ENCODE measurements around the gene KCNIP4. TPM values are rescaled to one million over a fixed set of nuclear protein-coding genes. Genes with fewer than 3 reads are reported as not detected.
A peak's percentile ranks its signal among the peaks of the same experiment; 100 is the strongest.
"Not testable (repeated sequence)": the region's sequence is repeated elsewhere in the genome, so short reads cannot be mapped to it uniquely, and the experiment has no call there.

The KCNIP4 gene
- total RNA-seq, 1 donor from 2014 or later = 8.7 TPM

DNA sequence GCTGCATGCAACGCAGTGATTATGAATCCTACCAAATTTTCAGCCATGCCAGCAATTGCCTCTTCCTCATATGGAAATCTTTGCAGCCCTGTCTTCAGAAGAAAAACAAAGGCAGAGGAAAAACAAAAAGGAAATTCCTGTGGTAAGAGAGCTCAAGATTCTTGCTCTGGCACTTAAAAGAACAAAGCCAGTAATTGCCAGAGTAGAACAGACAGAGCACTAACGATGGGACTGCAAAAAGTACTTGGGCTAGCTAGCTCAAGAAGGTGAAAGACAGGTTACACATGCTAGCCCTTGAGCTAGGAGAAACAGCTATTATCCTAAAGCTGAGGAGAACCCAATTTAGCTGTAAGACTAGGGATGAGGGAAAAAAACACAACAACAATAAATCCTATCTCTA lies 582.3 kb downstream of the KCNIP4 start:
- DNase-seq (ENCODE audit: low read depth) = peak; percentile 38

DNA sequence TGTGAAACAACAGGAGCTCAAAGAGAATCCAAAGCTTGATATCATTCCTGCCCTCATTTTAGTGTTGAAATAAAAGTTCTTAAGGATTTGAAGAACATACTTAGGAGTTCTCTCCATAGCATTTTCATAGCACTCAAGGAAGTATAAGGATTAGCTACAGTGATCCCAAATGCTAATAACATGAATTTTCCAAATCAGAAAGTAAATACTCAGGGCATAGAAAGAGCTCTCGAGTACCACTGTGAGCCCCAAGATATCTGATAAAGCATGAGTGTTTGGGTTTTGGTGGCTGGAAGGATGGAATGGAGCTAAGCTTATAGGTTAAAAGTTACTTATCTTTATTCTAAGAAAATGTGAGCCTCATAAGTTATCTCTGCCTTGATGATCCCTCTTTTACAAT lies 584.9 kb downstream of the KCNIP4 start:
- no peak for DNase-seq (ENCODE audit: low read depth)

DNA sequence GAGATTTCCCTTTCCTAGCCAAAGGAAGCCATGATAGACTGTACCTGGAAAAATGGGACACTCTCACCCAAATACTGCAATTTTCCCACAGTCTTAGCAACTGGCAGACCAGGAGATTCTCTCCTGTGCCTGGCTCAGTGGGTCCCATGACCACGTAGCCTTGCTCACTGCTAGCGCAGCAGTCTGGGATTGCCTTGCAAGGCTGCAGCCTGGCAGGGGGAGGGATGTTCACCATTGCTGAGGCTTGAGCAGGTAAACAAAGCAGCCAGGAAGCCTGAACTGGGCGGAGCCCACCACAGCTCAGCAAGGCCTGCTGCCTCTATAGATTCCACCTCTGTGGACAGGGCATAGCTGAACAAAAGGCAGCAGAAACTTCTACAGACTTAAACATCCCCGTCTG lies 596.2 kb downstream of the KCNIP4 start:
- DNase-seq (ENCODE audit: low read depth) = not testable (repeated sequence)

DNA sequence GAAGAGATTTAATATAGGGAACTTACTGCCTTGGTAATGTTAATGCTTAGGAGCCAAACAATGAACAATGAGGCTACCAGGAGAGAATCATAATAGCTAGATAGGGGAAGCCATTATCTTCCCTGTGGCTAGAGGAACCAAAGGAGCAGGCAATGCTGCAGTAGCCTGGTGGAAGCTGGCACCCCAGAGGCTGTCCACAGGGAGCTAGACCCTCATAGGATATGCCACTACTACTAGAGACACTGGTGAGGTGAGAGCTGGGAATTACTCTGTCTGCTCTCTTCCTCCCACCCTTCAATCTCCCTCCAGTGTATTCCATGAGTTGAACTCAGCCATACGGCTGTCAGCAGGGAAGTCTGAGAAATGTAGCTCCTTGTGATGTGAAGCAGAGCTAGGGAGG lies 601.4 kb downstream of the KCNIP4 start:
- DNase-seq (ENCODE audit: low read depth) = no peak

DNA sequence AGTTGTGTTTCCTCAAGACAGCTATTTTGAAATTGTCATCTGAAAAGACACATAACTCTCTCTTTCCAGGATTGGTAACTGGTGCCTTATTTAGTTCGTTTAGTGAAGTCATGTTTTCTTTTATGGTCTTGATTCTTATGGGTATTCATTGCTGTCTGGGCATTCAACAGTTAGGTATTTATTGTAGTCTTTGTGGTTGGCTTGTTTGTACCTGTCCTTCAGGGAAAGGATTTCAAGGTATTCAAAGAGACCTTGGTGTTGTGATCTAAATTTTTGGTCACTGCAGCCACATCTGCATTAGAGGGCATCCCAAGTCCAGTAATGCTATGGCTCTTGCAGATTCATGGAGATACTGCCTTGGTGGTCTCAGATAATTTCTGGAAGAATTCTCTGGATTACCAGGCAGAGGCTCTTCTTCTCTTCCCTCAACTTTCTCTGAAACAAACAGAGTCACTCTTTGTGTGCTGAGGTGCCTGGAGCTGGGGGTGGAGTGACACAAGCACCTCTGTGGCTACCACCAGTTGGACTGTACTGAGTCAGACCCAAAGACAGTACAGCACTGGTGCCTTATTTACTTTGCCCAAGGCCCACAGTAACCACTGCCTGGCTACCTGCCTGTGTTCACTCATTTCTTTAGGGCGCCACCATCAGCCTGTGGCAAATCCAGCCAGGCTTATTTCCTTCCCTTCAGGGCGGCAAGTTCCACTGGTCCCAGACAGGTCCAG lies 620.4 kb downstream of the KCNIP4 start:
- no peak for DNase-seq (ENCODE audit: low read depth)

DNA sequence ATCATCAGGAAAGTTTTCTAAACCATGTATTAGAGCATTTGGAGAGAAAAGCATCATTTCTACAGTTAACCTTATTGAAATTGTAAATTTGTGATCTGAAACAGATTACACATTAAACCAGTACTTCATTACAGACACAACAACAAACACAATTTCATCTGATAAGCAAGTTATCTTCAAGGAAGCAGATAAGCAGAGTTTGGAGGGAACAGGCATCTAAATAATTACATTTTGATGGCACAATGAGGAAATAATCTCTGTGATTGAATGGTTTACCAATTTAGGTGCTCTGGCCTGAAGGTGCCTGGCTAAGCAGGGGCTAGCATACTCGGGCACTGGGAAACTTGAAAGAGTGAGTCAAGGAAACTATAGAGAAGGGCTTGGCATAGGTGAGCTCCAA lies 628.5 kb downstream of the KCNIP4 start:
- DNase-seq (ENCODE audit: low read depth) = no peak

DNA sequence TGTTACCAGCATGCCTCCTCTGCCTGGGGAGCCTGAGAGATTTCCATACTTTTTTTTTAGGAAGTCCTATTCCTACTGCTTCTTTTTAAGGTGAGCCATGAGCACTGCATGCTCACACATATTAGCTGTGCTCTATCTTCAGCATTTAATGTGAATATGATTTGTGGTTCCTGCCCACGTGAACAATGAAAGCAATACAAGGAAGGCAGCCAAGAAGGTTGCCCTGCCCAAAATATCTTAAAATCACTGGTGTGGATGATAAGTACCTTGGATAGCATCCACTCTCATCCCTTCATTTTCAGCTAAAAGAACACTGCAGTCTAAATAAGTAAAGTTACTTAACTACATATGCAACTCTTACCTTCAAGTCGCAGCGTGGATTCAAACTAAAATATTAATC lies 640.9 kb downstream of the KCNIP4 start:
- peak; percentile 9 for DNase-seq (ENCODE audit: low read depth)

DNA sequence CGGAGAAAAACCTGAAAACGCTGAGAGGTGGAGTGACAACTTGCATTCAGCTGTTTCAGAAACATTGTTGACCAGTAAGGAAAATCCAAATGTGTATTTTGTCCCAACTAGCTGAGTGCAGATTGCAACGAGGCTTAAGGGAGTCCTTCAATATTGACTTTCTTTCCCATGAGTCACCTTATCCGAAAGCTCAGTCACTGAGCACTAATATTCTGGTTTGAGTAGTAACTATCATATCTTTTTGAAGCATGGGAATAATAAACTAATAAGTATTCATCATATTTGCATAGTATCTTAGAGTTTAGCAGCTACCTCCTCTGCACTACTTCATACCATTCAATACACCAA lies 644.1 kb downstream of the KCNIP4 start:
- DNase-seq (ENCODE audit: low read depth) = peak; percentile 18

DNA sequence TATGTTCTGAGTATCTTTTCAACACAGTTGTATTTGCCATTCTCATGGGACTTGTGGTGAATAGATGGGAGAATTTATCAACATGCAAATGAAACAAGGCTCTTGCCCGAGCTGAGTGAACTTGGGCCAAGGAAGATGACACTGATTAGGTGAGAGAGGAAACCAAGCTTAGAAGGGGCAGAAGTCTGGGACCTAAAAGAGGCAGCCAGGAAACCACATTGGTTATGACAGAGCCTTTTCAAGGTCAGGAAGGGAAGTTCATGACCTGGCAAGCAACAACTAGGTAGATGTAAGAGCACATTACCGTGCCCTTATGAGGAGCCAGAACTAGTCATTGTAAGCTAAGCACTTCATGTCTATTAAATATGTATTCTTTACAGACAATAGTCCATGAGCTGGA lies 658.0 kb downstream of the KCNIP4 start:
- no peak for DNase-seq (ENCODE audit: low read depth)

DNA sequence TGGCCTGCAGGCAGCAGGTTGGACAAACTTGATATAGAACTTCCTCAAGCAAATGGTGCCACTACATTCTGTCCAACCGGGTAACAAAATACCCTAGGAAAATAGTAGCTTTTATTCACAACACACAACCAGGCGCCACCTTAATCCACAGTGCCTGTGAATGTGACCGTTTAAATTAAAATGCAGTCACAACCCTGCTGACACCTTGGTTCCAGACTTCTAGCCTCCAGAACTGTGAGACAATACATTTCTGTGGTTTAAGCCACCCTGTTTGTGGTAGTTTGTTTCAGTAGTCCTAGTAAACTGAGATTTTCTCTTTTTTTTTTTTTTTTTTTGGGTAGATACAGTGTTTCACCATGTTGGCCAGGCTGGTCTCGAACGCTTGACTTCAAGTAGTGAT lies 672.5 kb downstream of the KCNIP4 start:
- no peak for DNase-seq (ENCODE audit: low read depth)

DNA sequence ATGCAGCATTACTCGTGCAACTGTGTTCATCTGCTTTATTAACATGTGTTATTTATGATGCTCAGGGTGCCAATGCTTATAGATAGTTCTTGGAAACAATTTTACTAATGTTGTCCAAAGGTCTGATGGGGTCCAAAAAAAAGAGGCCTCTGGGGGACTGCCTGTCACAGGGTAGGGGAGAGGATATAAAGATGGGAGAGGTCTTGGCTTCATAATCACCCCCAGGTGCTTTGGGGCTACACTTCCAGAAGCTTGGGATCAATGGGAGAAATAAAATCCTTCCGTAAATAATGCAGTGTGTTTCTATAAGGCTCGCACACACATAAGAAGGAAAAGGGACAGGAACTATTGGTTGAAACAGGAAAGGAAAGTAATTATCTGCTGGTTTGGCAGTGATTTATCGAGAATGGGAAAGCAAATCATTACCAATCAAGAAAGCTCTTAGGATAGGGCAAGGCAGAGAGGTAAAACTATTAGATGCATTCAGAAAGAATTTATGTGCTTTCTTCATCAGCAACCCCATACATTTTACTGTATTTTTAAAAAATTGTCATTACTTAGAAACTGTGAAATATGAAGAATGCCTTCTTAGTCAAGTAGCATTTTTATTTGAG lies 677.0 kb downstream of the KCNIP4 start:
- DNase-seq (ENCODE audit: low read depth) = no peak

DNA sequence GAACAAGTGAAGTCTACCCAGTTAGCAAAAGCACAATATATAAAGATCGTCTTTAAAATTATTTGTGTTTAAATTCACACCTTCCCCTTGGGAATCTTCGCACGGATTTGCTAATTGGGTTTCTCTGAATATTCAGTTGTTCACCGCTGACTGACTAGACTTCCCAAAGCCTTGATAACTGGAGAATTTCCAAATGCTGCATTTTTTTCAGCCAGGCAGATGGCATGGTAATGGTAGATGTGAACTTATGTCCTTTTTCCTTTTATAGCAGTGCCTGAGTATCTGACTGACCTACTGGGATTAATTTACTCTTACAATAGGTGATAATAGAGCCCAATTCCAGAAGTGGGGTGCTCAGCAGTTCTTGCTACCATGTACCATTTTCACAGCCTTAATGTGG lies 700.2 kb downstream of the KCNIP4 start:
- no peak for DNase-seq (ENCODE audit: low read depth)

DNA sequence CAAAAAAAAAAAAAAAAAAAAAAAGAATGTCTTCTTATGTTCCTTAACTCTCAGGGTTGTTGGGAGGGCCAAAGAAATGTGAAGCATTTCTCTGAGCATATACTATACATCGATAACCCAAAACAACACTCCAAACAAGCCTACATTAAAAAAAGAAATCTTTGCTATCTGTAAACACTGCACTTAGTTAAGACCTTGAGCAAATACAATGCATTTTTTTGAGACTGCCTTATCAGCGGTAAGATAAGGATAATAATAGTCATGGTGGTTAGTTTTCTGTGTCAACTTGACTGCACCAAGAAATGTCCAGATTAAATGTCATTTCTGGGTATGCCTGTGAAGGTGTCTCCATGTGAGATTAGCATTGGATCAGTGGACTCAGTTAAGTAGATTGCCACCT lies 706.4 kb downstream of the KCNIP4 start:
- DNase-seq (ENCODE audit: low read depth) = no peak

DNA sequence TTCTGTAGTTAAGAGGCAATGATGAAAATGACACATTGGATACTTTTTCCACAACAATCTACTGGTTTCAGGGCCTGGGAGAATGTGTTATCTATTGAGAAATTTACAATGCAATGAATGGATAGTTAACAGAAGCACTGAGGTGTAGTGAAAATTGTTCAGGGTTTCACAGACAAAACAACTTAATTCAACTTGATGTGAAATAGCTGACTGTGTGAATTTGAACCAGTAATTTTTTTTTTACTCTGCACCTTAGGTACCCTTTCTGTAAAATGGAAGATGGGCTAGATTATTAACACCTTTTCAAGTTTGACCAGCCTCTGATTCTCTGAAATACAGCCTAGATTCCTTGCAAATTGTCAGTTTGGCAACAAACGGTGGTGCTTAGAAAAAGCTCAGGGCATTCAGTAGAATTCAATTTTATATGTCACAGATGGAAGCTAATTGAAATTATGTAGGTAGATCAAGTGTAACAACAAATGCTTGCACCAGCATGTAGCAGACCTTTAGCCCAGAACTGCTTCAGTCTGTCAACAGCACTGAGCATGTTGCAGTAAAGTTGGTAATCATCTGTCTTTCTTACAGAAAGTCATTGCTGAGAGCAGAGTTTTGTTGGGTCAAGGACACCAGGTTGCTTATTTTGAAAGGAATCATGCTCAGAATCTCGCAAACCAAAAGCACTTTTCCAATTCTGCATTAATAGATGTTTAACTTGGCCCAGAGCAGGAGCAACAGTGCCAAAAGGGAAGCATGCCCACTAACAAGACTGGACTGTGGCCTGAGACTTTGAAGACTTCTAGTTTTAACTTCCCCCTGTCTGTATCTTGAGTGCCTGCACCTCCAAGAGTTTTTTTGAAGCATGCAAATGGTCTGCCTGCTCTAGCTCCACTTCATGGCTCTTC lies 721.7 kb downstream of the KCNIP4 start:
- DNase-seq (ENCODE audit: low read depth) = no peak

DNA sequence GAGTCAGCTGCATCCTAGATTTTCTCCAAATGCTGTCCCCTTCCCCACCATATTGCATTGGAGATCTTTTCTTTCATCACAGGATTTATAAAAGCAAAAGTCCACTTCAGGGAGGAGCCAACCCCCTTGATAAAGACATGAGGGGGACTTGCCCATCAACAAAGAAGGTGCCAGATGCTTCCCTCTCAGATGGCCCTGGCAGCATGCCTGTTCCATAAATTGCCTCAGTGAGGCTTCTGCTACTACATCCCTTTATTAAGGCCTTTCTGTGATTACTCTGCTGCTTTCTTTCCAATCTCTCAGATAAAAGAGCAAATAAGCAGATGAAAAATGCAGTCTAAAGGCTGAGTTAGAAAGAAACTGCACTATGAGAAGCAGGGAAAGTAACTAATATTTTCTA lies 736.7 kb downstream of the KCNIP4 start:
- DNase-seq (ENCODE audit: low read depth) = no peak

DNA sequence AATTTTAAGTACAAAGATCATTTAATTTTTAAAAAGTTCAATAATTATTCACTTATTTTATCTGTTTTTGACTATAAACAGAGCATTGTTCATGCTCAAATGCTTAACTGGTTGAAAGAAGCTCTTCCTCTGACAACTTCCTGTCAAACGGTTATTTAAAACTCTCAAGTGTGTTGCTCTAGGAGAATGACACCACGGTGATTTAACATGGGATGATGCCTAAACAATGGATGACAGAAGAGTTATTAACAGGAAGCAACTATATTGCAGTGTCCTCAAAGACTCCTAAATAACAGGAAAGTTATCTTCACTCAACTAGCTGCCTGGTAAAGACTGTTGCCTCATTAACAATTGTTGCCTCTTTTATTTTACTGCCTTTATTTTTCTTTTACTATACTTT lies 738.7 kb downstream of the KCNIP4 start:
- DNase-seq (ENCODE audit: low read depth) = no peak

DNA sequence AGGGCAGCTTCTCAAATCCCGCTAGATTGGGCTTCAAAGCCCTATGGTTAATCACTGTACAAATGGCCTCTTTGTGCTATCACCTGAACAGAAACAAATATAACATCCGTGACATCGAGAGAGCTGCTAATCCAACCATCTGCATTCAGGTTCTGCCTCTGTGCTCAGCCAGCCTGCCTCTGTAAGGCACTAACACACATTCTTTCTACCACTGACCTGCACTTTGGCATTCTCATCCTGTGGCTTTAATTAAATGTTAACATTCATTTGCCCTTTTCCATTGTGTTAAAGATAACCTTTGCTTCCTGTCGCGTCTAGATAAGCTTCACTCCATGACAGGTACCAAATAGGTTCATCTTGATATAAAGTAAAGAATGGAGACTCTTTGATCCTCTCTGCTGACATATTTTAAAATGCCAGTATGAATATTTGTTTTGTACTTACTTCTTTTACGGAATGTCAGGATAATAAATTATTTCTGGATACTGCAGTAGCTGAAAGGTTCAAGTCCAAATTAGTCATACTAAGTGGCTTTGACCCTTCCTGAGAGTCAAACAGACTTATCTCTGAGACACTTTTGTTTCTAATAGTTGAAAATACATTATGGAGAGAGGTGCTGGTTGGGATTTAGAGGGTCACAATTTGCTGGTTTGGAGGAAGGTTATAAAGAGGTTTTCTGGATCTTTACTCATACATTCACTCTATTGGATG lies 742.6 kb downstream of the KCNIP4 start:
- peak; percentile 14 for DNase-seq (ENCODE audit: low read depth)

DNA sequence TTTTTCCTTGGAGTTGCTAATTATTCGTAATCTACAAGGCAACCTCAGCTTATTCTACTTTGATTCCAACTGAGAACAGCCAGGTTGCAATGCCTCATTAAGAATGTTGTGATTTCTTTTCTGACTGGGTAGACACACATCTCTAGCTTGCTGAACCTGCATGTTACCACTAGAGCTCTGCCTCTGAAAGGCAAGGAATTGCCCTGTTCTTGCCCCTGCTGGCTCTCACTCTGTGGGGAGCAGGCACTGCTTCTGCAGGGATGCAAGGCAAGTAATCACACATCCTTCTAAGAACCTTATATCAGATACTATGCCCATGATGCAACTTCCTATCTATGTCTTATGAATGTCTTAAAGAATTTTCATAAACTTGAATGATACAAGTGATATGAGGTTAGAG lies 745.2 kb downstream of the KCNIP4 start:
- no peak for DNase-seq (ENCODE audit: low read depth)

DNA sequence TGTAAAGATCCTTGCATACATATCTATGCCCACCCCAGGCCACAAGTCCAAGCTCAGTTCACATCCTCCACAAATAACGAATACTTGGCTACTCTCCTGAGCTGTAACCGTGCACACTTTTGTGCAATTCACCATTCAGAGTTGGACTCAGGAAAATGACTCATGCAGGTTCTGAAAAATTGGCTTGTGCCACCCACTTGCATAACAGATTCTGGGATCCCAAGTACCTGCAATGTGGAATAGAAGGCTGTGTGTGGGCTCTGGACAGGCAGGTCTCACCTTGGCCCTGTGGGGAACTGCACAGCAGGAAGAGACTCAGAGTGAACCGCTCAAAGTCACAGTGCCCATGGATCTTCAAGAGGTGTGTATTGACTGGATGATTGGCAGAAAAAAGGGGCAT lies 745.6 kb downstream of the KCNIP4 start:
- peak; percentile 36 for DNase-seq (ENCODE audit: low read depth)

DNA sequence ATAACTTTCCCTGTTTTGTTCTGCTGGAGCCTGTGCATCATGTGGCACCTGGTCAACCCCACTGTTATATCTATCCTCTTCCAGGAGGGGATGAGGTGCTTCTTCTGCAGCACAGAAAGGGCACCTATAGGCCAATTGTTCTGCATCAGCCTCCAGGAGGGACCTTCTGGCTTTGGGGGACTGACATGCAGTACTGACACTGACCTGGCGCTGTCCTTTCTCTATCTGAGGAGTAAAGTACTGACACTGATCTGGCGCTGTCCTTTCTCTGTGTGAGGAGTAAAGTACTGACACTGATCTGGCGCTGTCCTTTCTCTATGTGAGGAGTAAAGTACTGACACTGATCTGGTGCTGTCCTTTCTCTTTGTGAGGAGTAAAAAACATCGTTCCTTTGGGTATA lies 749.9 kb downstream of the KCNIP4 start:
- DNase-seq (ENCODE audit: low read depth) = no peak

DNA sequence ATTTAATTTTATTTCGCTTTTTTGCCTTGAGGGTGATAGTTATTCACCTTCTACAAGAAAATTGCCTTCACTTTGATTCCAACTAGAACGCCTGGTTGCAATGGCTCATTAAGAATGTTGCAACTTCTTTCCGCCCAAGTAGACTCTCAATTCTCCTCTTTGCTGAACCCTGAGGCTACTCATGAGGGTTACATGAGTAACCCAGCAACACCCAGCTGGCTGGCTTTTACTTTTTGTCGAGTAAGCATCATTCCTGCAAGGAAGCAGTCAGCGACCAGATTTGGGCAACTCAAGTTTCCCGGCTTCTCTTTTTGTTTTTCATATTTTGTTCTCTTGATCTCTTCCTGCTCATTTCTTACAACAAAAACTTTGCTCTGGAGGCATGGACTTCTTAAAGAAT lies 752.9 kb downstream of the KCNIP4 start:
- peak; percentile 88 for DNase-seq (ENCODE audit: low read depth)

DNA sequence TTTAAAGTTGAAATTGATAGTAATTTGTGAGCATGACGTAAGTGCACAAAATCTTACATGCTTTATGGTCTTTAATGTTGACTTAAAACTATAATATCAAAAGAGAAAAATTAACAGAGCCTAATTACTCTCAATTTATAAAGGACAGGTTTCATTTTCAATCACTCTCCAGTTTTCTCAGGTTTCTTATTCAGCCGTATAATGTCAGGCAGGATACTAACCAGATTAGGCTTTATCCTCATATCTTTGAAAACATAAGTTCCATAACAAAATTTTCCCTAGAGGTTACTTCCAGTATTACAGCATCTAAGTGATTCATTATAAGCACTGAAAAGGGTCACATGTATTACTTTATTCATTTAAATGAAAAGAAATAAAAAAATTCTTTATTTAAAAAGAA lies 756.2 kb downstream of the KCNIP4 start:
- DNase-seq (ENCODE audit: low read depth) = no peak
